Posterior cingulate gyrus (tissue), 11 donors: Measurements from ENCODE around the gene MSRB3.

Source experiments
- DNase-seq, 10 donors: peaks; one replicate each; pipeline versions ENCODE4 v3.0.0 to v3.0.0-alpha.2; 2020 to 2021; ENCODE audit warnings: mixed read lengths in 3 of 10
- intact Hi-C: fragments of 100-400 bp; cut with DNase I; formaldehyde crosslinking; loops from one replicate; pipeline ENCODE4 v1.15.1; 2023

The MSRB3 gene

GRCh38 chr12:65278576-65279368, at the start of gene MSRB3:
TSS of gene MSRB3 (plus strand) at chr12:65278683. CDS start at chr12:65308580, 29,897 bp downstream.
- DNase-seq, result peak; percentile 34 to 94 (median 66)
- intact Hi-C loops, result no loop called here

- DNase-seq, result no peak
- intact Hi-C loops, result no loop called here
These were observed 49.0 kb upstream of the MSRB3 start for GRCh38 chr12:65229441-65229840.

DNA sequence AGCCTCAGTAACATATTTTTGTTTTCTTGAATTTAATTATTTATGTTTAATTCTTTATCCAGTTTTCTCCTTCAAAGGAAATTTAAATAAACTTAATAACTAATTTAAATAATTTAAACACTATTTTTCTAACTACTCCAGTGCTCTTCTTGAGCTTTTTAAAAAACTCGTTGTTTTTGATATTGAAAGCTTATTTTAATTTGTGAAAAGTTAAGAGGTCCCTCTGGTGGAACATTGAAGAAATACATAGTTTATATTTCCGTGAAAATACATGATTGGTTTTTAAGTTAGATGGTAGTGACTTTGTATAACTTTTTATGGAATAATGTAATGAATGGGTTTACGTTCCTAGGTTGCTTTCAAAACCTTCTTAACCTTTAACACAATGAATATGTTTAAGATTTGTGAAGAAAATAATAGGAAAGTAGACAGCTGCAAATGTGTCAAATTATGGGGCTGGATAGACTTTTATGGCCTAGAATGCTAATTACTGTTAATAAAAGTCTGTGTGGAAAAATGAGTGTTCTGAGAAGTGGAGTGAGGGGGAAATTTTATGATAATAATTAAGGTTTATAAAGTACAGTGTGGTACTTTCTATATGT, 45.9 kb upstream of the MSRB3 start:
- DNase-seq, result no peak
- intact Hi-C loops, result loop anchor here (5.0 kb wide), 1 partner anchor 340 kb away; no protein-coding TSS in a partner anchor

DNA sequence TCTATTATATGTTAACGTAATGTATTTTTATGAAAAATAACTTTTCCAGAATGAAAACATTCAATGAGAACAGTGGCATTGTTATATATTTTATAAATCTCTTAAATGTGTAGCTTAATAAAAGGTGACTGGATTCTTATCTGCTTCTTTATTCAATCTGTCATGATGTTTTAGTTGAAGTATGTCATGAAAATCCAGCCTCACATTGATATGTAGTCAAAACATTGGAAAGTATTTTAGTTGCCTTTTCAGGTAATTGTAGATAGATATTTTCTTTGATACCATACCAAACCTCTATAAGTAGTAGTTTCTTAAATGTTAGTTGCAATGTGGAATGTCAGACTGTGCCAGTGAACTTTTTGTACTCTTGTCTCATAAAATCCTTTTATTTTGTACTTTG, 41.3 kb upstream of the MSRB3 start:
- intact Hi-C loops, result no loop called here

DNA sequence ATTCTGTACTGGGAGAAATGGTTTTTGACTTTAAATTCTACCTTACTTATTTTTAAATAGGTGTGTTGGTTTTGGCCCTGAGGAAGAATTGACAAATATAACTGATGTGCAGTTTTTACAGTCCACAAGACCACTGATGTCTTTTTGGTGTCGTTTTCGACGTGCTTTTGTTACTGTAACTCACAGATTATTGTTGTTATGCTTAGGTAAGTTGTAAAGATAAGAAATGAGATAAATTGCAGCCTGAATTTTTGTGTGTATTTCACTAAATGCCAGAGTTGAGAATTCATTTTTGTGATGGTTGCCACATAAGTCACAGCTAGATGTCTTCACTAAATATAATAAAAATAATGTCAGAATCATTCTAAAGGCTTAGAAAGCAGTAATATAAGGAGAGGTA, 39.9 kb upstream of the MSRB3 start:
- no peak for DNase-seq
- intact Hi-C loops, result no loop called here

More for the DNA sequence above, 41.3 kb upstream of the MSRB3 start:
- no peak for DNase-seq

GRCh38 chr12:65248656-65249633, 29.5 kb upstream of the MSRB3 start:
- DNase-seq, result no peak
- intact Hi-C loops, result no loop called here

DNA sequence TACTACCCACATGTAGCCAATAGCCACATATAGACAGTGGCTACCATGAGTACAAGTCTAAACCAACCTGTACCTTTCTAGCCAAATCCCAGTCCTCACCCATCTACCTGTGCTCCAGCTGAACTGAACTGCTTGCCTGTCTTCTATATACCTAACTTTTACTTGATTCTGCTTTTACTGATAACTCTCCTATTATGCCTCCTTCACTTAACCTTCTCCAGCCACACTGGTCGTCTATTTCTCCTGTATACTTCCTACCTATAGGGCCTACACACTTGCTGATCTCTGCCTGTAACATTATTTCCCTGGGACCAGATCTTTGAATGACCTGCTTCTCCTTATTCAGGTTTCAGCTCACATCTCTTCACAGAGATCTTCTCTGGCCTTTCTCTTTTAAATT, 26.0 kb upstream of the MSRB3 start:
- intact Hi-C loops, result no loop called here
- DNase-seq, result no peak

DNA sequence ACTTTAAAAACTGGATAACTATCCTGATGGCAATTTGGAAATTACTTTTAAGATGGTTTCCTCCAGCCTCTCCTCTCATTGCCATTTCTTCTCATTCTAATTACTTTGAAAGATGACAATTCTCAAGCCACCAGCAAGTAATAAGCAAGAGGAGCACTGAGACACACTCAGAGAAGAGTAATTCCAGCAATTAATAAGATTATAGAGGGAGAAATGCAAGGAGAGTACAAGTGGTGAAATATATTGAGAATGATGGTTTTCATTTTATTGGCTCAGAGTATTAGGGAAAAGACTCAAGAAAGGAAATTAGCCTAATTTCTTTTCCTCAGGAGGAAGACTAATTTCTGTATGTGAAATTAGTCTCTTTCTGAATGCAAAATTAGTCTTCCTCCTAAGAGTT, 20.5 kb upstream of the MSRB3 start:
- DNase-seq, result no peak
- intact Hi-C loops, result no loop called here

DNA sequence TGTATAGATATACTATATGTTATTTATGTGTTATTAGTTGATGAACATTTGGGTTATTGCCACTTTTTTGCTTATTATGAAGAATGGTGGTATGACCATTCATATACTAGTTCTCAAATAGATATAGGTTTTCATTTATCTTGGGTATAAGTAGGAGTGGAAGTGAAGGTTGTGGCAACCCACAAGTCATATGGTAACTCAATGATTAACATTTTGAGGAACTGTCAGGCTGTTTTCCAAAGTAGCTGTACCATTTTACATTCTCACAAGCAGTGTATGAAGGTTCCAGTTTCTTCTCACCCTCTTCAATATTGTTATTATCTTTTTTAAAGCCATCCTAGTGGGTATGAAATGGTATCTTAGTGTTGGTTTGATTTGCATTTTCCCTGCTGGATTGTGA, 19.0 kb upstream of the MSRB3 start:
- intact Hi-C loops, result no loop called here
- DNase-seq, result no peak

- intact Hi-C loops, result no loop called here
- DNase-seq, result no peak
These were observed 14.7 kb upstream of the MSRB3 start for GRCh38 chr12:65263777-65264176.

- intact Hi-C loops, result no loop called here
- no peak for DNase-seq
These were observed 12.1 kb upstream of the MSRB3 start for GRCh38 chr12:65266408-65266807.

GRCh38 chr12:65269603-65270002, 8.9 kb upstream of the MSRB3 start:
- intact Hi-C loops, result no loop called here
- no peak for DNase-seq

DNA sequence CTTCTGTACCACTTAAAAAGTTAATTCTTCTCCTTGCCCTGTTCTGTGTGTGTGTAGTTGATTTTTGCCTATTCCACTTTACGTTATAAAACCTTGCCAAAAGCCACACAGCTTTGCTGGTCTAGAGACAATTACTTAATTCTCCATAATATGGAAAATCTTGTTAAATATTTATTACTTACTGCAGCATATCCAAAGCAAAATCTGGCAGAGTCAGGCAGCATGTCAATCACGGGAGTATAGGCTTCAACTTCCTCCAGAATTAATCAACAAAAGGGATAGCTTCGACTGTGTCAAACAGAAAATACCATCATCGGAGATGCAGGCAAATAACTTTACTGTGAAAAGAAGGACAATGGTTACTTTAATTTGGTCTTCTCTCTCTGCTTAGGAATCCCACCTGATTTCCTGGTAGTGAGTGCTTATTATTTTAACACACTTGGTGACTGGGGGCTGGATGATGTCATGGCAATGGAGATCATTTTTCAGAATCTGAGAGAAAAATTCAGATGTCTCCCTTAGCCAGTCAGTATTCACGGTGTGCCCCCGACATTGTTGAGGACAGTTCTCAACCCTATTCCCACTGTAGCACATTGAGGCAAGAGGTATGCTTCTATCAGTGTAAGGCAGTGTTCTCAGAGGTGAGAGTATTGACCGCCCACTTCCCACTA, 3.7 kb upstream of the MSRB3 start:
- intact Hi-C loops, result no loop called here
- no peak for DNase-seq

GRCh38 chr12:65275627-65276026, 2.9 kb upstream of the MSRB3 start:
- intact Hi-C loops, result no loop called here
- no peak for DNase-seq

- intact Hi-C loops, result no loop called here
- DNase-seq, result no peak
These were observed 1.5 kb upstream of the MSRB3 start for GRCh38 chr12:65276916-65277530.

DNA sequence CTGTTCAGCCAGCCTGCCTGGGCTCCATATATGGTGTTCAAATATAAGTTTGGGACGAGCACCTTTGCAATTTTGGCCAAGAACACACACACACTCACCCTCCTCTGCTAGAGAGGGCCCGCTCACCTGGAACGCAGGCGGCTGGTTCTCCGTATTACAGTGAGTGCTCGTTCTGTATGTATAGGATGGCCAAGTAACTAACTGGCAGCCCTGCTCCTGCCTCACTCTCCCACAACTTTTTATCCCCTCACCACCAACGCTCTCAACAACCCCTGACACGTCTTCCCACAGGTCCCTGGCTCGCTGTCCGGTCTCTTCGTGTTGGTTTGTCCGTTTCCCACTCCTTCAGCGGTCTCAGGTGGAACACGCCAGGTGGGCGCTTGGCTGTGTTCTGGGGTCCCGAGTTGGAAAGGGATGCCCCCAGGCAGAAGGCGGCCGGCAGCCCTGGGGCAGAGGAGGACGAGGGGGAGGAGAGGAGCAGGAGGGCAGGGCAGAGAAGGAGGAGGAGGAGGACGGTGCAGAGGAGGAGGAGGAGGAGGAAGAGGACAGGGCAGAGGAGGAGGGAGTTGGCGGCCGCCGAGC, 398 bp upstream of the MSRB3 start:
- intact Hi-C loops, result no loop called here
- peak in 1 of 10 donors; percentile 85 for DNase-seq

- intact Hi-C loops, result no loop called here
- peak in 4 of 10 donors; percentile 6 to 73 (median 18) for DNase-seq
These were observed 1.1 kb downstream of the MSRB3 start for GRCh38 chr12:65279369-65280112.

GRCh38 chr12:65280306-65280705, 1.8 kb downstream of the MSRB3 start:
- no peak for DNase-seq
- intact Hi-C loops, result no loop called here

GRCh38 chr12:65282840-65283239, 4.4 kb downstream of the MSRB3 start:
- intact Hi-C loops, result no loop called here
- no peak for DNase-seq
